Measurements from ENCODE around the gene VWA3A.

- no peak for TF ChIP-seq CTCF (IDR thresholded peaks at IDR 0.05; ENCODE audit: extremely low read depth in 1 of 2, insufficient read depth in 1 of 2, low read depth in 1 of 2, low read length in 2 of 2)
- no peak for TF ChIP-seq POLR2AphosphoS5 (IDR thresholded peaks at IDR 0.05; ENCODE audit: insufficient read depth, low read depth, low read length)
- TF ChIP-seq MAX (IDR thresholded peaks at IDR 0.05; ENCODE audit: insufficient read depth, insufficient read length): no peak
- no peak for TF ChIP-seq POLR2A (IDR thresholded peaks at IDR 0.05; ENCODE audit: low read depth, low read length)
Observed at GRCh38 chr16:22088642-22089041, 3.7 kb upstream of the VWA3A start.

Data from endothelial cell of umbilical vein (primary cell).